Cortex of kidney (tissue), 1 donor: ENCODE results near the gene IGSF5.
"Not testable (repeated sequence)": the region's sequence is repeated elsewhere in the genome, so short reads cannot be mapped to it uniquely, and the experiment has no call there.

Experiments
- DNase-seq: peaks from one replicate; lab custom pipeline; 2025; lab: John Stamatoyannopoulos, UW

The IGSF5 gene

DNA sequence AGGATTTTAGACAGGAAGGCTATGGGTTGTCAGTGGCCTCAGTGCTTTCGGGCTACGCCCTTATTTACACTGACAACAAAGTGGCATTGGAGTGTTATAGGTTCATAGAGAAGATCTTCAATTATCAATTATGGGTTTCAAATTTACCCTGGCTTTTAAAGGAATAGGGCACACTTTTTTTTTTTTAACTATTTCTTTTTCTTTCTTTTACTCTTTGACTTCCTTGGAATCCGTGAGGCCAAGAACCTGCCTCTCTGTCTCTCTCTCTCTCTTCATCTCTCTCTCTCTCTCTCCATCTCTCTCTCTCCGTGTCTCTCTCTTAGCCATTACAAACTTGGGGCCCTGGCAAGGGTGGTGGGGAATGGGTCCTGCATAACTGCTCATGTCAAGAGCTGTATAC, at the start of gene IGSF5:
TSS of gene IGSF5 (plus strand) at position 301 of the 400 bp plus-strand sequence. CDS start 327 bp downstream, outside the sequence.
- DNase-seq = not testable (repeated sequence)

- no peak for DNase-seq
Observed at GRCh38 chr21:39696196-39696595, 48.8 kb upstream of the IGSF5 start.

- DNase-seq = no peak
Observed at GRCh38 chr21:39696618-39697017, 48.4 kb upstream of the IGSF5 start.

DNA sequence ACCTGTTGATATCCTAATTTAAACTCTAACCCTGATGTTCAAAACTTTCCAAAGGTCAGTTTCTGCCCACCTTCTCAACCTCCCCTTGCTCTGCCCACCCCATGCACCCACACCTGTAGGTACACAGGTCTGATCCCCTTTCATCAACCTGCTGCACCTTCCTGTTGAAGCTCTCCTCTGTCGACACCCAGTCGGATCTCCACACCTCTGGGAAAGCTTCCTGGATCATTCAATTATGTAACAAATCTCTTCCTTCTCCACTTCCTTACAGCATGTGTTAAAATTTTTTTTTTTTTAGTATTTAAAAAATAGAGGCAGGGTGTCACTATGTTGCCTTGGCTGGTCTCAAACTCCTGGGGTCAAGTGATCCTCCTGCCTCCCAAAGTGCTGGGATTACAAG, 44.7 kb upstream of the IGSF5 start:
- DNase-seq = no peak

DNA sequence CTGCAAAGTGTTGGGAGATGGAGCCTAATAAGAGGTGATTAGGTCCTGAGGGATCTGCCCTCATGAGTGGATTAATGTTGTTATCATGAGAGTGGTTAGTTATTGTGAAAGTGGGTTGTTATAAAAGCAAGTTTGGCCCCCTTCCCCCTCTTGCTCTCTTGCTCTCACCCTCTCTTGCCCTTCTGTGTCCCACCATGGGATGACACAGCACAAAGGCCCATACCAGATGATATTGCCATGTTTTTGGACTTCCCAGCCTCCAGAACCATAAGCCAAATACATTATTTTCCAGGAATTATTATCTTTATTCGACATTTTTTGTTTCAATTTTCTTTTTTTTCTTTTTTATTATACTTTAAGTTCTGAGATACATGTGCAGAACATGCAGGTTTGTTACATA, 41.4 kb upstream of the IGSF5 start:
- DNase-seq = no peak

- DNase-seq = no peak
Observed at GRCh38 chr21:39705849-39706248, 39.1 kb upstream of the IGSF5 start.

GRCh38 chr21:39707316-39707715, 37.7 kb upstream of the IGSF5 start:
- no peak for DNase-seq

DNA sequence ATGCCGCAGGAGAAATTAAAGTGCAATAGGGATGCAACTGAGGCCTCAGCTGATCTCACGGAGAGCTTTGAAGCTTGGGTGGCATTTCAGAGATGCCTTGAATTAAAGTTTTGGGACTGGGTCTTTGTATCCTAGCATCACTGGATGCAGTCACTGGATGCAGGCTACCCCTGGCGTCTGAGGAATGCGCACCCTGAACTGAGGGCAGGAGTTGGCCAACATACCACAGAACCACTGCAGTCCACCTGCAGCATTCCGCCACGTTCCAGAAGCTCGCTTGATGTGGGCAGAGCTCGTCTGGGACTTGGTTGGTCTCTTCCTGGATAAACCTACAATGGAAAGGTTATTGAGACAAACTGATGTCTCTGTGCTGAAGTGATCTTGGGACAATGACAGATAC, 34.1 kb upstream of the IGSF5 start:
- no peak for DNase-seq

DNA sequence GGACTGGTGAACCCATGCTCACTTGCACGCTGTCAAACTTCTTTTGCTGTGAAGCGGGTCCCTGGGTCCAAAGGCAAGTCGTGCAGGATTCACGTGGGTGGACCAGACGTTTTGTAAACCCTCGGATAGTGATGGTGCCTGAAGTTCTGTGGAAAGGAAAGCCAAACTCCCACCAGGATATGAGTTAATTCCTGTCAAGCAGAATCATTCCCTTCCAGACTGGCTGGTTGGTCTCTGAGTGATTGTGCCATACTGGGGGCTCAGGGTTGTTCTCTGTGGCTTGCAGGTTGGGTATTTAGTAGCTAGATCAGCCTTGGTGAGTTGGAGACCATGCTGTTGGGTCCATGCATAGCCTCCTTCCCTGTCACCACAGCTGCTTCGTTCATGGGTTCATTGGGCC, 32.7 kb upstream of the IGSF5 start:
- DNase-seq = no peak

DNA sequence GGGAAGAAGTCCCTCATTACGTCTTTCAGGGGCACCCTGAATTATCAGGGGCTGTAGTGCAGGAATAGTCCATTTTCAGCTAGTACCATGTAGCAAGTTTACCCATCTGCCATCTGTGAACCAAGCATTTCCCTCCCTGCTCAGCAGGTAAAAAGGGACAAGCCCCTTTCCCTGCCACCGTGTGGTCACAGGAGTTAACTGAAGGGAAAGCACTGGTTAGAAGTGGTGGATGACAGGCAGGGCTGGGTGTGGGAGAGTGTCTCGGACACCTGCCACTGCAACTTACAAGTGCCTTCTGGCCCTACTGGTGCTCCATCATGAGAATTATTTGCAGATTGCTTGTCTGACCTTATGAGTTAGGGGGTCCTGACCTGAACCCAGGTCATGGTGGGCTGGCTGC, 32.0 kb upstream of the IGSF5 start:
- DNase-seq = no peak

GRCh38 chr21:39713905-39714304, 31.1 kb upstream of the IGSF5 start:
- no peak for DNase-seq

- DNase-seq = no peak
Observed at GRCh38 chr21:39714331-39714730, 30.7 kb upstream of the IGSF5 start.

GRCh38 chr21:39715804-39716397, 29.1 kb upstream of the IGSF5 start:
- no peak for DNase-seq

DNA sequence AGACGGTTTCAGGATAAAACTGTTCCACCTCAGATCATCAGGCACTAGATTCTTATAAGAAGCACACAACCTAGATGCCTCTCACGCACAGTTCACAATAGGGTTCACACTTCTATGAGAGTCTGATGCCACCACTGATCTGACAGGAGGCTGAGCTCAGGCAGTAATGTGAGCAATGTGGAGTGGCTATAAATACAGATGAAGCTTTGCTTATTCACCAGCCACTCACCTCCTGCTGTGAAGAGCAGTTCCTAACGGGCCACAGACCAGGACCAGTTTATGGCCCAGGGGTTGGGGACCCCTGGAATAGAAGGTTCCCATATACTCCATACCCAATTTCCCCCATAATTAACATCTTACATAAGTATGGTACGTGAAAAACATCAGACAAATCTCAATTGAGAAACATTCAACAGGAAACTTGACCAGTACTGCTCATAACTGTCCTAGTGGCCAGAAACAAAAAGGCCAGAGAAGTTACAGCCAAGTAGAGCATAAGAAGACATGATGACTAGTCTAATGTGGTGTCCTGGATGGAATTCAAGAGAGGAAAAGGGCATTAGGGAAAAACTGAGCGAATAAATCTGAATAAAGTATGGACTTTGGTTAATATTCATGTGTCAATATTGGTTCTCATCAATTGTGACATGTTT, 24.7 kb upstream of the IGSF5 start:
- no peak for DNase-seq

GRCh38 chr21:39721885-39722284, 23.1 kb upstream of the IGSF5 start:
- DNase-seq = no peak

- DNase-seq = no peak
Observed at GRCh38 chr21:39724944-39725343, 20.0 kb upstream of the IGSF5 start.

- no peak for DNase-seq
Observed at GRCh38 chr21:39726133-39726532, 18.9 kb upstream of the IGSF5 start.

- no peak for DNase-seq
Observed at GRCh38 chr21:39727401-39728120, 17.4 kb upstream of the IGSF5 start.

GRCh38 chr21:39728341-39728740, 16.6 kb upstream of the IGSF5 start:
- no peak for DNase-seq

DNA sequence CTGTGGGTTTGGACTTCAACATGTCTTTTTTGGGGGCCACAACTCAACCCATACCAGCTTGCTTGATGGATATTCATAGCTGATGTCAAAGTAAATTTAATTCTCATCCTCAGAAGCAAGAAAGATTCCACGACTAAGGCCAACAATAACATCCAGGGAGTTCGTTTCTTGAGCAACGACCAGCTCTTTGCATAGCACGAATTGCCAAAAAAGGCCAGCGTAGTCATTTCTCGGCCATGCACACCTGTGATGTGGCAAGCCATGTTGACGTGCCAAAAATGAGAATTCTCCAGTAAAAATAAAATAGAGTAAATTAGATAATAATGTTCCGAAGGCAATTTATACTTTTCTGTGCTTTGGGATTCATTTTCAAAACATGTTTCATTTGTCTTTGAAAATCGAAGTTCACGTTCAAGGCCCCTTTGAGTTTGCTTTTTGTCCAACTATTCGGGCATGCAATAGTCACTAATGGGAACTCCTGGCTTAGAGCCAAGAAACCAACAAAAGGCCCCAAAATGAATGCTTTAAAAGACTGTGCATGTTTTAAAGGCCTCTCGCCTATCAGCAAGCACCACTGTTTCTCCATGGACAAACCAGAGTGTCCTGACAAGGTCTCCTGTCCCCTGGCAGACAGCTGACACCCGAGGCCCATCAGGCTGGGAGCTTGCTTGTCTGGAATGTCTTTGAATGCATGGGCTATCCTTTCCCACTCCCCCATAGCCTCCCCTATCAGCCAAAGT, 14.4 kb upstream of the IGSF5 start:
- DNase-seq = no peak

DNA sequence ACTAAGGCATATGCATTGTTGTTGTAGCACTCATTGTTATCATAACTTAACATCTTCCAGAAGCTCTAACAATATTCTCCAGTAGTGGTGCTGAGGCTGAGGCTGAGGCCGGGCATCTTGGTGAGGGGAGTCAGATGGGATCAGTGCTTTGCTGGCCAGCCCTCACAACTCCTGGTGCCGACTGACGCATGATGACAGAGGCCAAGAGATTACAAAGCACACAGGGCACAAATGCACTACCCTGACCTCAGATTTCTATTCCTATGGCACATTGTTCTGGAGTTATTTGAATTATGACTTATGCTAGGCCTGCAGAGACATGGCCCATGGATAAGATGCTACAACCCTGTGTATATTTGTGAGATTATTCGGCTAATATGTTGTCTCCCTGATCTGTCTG, 8.3 kb upstream of the IGSF5 start:
- DNase-seq = no peak

DNA sequence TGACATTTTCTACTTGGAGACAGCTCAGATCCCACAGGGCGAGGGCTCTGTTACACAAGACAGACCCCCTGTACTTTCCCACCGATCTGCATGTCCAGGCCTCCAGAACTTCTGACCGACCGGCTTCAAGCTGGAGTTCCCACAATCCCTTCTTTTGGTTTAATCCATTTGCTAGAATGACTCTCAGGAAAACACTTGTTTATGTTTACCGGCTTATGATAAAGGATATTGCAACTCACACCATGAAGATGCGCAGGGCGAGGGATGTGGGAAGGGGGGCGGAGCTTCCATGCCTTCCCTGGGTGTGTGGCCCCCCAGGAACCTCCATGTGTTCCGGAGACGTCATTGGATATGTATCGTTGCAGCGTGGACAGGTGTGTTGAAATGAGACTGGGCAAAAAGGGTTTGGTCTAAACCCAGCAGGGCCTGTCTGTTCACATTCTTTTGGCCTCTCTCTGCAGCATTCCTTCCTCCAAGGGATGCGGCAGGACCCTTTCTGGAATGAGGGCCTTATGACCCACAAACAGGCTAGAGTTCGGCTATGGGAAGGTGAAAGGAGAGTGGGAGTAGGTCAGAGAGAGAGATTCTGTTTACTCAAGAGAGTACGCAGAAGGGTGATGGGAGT, 7.5 kb upstream of the IGSF5 start:
- DNase-seq = no peak
